Measurements from ENCODE around the gene ADCY1. TPM values are rescaled to one million over a fixed set of nuclear protein-coding genes. Genes with fewer than 3 reads are reported as not detected.

ADCY1 gene
- total RNA-seq, 3 donors from 2014 or later (not counting 1 experiment from before 2014, with no cell fraction given) = 0.02 to 0.15 TPM; not detected in 1

DNA sequence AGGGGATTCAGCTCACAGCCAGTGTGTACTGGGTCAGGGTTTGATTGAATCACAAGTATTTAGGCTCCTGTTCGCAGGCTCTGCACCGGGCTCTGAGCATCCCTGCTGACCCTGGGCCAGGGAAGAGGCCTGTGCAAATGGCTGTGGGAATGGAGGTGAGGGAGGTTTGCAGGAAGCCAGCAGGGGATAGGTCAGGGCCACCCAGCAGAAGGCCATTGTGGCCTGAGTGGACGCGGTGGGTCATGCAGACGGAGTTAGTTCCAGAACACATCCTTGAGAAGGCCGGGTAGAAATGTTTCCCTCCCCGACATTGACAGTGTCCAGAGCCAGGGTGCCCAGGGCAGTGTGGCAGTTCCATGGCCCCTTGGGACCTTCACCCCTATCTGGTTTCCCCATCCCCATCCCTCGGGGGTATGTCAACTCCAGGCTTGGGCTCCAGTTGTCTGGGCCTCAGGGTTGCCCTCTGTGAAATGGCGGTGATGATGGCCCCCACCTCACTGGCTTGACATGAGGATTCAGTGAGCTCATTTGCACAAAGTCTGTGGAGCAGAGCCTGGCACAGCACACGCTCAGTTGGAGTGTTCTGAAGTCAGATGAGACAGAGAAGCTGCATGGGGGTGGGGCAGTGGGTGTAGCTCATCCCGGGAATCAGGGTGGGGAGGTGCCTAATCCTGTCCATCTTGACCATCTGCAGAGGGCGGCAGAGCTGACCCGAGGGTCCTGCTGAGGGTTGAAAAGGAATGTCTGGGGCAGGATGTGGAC is 107.6 kb downstream of the ADCY1 start:
- Histone ChIP-seq H3K27ac (ENCODE audit: low read length) (no peak overlapping the region), H3K27me3 (ENCODE audit: control insufficient read depth, insufficient read depth, low read length) (no peaks in the 10 kb centered on the region), H3K9me3 (ENCODE audit: control insufficient read depth, insufficient read depth, low read length) (no peaks in the 10 kb centered on the region), H3K4me3 (ENCODE audit: low read length) (no peak overlapping the region), H3K4me1 (ENCODE audit: control insufficient read depth, insufficient read depth, low read length) (no peaks in the 10 kb centered on the region), H3K36me3 (ENCODE audit: control insufficient read depth, insufficient read depth, low read length) (no peaks in the 10 kb centered on the region)
- Mint-ChIP-seq H3K36me3 (no peaks in the 10 kb centered on the region), H3K9me3 (no peaks in the 10 kb centered on the region), H3K27me3 (ENCODE audit: low read depth in 2 of 2) (peaks cover 0 to 6% of the 10 kb centered on the region in 2 donors), H3K4me1 (no peaks in the 10 kb centered on the region), H3K27ac (no peak overlapping the region), H3K4me3 (no peak overlapping the region)
- ATAC-seq = no peak
- TF ChIP-seq, protein P1, sequence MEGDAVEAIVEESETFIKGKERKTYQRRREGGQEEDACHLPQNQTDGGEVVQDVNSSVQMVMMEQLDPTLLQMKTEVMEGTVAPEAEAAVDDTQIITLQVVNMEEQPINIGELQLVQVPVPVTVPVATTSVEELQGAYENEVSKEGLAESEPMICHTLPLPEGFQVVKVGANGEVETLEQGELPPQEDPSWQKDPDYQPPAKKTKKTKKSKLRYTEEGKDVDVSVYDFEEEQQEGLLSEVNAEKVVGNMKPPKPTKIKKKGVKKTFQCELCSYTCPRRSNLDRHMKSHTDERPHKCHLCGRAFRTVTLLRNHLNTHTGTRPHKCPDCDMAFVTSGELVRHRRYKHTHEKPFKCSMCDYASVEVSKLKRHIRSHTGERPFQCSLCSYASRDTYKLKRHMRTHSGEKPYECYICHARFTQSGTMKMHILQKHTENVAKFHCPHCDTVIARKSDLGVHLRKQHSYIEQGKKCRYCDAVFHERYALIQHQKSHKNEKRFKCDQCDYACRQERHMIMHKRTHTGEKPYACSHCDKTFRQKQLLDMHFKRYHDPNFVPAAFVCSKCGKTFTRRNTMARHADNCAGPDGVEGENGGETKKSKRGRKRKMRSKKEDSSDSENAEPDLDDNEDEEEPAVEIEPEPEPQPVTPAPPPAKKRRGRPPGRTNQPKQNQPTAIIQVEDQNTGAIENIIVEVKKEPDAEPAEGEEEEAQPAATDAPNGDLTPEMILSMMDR (IDR thresholded peaks at IDR 0.05) = no peak
- 90% methylated on average over 13 of the region's 13 CpGs for WGBS (ENCODE audit: insufficient coverage)
- no peak for DNase-seq
- intact Hi-C loops (cut with micrococcal nuclease) = no loop called here

DNA sequence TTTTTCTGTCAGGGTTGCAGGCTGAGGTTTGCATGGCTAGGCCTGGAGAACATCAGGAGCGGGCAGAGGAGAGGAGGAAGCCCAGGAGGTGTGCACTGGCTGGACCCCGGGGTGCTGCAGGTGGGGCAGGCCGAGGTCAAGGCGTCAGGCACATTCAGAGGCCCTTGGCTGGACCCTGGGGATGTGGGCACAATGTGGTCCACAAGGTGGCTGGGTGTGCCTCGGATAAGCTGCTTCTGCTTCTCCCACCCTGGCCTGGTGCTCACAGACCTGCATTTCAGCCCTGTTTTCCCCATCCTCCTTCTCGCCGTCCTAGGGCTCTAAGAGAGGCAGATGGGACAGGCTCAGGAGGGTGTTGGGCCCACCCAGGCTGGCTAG is 108.2 kb downstream of the ADCY1 start:
- intact Hi-C loops (cut with micrococcal nuclease) = no loop called here
- Mint-ChIP-seq H3K4me1 (no peaks in the 10 kb centered on the region), H3K27me3 (ENCODE audit: low read depth in 2 of 2) (peaks cover 0 to 6% of the 10 kb centered on the region in 2 donors), H3K27ac (no peak overlapping the region), H3K36me3 (no peaks in the 10 kb centered on the region), H3K9me3 (no peaks in the 10 kb centered on the region), H3K4me3 (no peak overlapping the region)
- Histone ChIP-seq H3K9me3 (ENCODE audit: control insufficient read depth, insufficient read depth, low read length) (no peaks in the 10 kb centered on the region), H3K4me3 (ENCODE audit: low read length) (no peak overlapping the region), H3K27me3 (ENCODE audit: control insufficient read depth, insufficient read depth, low read length) (no peaks in the 10 kb centered on the region), H3K36me3 (ENCODE audit: control insufficient read depth, insufficient read depth, low read length) (no peaks in the 10 kb centered on the region), H3K4me1 (ENCODE audit: control insufficient read depth, insufficient read depth, low read length) (no peaks in the 10 kb centered on the region), H3K27ac (ENCODE audit: low read length) (no peak overlapping the region)
- no peak for ATAC-seq
- DNase-seq = no peak
- TF ChIP-seq, protein P1 (IDR thresholded peaks at IDR 0.05) = no peak
- 78% methylated on average over 7 of the region's 7 CpGs for WGBS (ENCODE audit: insufficient coverage)

DNA sequence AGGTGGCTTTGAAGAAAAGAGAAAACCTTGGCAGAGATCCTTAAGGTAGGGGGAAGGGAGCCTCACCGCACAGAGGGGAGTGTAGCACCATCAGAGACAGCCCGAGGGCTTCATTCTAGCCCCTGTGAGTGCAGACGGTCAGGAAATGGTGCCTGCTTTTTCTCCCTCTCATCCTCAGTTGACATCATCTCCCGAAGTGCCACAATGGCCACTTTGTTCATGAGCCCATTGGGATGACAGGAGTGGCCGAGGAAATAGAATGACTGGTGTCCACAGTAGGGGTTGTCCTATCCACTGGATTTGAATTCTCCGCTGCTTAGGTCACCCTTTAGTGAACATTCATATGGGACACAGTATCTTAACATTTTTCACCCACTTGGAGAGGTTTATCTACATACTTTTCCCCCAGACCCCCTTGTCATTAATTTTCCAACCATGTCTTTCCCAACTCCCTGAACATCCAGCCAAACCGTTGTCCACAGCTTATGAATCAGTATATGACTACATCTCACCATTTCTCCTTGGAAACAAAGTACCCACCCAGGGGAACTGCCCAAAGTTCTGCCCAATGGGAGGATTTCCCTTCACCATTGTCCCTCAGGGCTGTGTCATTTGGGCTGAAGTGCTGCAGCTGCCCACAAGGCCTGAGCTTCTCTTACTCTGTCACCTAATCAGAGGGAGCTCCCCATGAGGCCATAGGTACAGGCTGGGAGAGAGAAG is 108.8 kb downstream of the ADCY1 start:
- Histone ChIP-seq H3K27ac (ENCODE audit: low read length) (no peak overlapping the region), H3K36me3 (ENCODE audit: control insufficient read depth, insufficient read depth, low read length) (no peaks in the 10 kb centered on the region), H3K27me3 (ENCODE audit: control insufficient read depth, insufficient read depth, low read length) (no peaks in the 10 kb centered on the region), H3K4me3 (ENCODE audit: low read length) (no peak overlapping the region), H3K4me1 (ENCODE audit: control insufficient read depth, insufficient read depth, low read length) (no peaks in the 10 kb centered on the region), H3K9me3 (ENCODE audit: control insufficient read depth, insufficient read depth, low read length) (no peaks in the 10 kb centered on the region)
- DNase-seq (no peak), ATAC-seq (no peak)
- Mint-ChIP-seq H3K27me3 (ENCODE audit: low read depth in 2 of 2) (peaks cover 0 to 6% of the 10 kb centered on the region in 2 donors), H3K4me1 (no peaks in the 10 kb centered on the region), H3K4me3 (no peak overlapping the region), H3K9me3 (no peaks in the 10 kb centered on the region), H3K36me3 (no peaks in the 10 kb centered on the region), H3K27ac (no peak overlapping the region)
- 89% methylated on average over 7 of the region's 7 CpGs for WGBS (ENCODE audit: insufficient coverage)
- TF ChIP-seq, protein P1 (IDR thresholded peaks at IDR 0.05) = no peak
- intact Hi-C loops (cut with micrococcal nuclease) = no loop called here
